HepG2 (cell line): ENCODE measurements around the gene SUCLG2. TPM values are rescaled to one million over a fixed set of nuclear protein-coding genes. Genes with fewer than 3 reads are reported as not detected.

Experiments used
- ATM ChIP-seq: fragments of 450-650 bp; IDR thresholded peaks from 2 replicates; pipeline ENCODE4 v1.7.1; 2017; ENCODE audit warnings: mild to moderate bottlenecking, borderline replicate concordance
- CHD2 ChIP-seq: IDR thresholded peaks from 2 replicates; pipeline ENCODE4 v1.6.1; 2011; ENCODE audit warnings: low read depth, low read length, improper control_type of control experiment
- DR1 ChIP-seq: sonication (generic); formaldehyde crosslinking; IDR thresholded peaks from 2 replicates; pipeline ENCODE4 v1.8.0; 2021; ENCODE audit warnings: mild to moderate bottlenecking, missing genetic modification reagents, inconsistent platforms
- FOXO4 ChIP-seq: sonication (generic); formaldehyde crosslinking; conservative IDR thresholded peaks from 2 replicates; pipeline ENCODE4 v1.8.1; 2023; ENCODE audit warnings: missing genetic modification reagents
- MAZ ChIP-seq, 2 experiments: sonication (generic) in 1 of 2; formaldehyde crosslinking in 1 of 2; IDR thresholded peaks; 2 replicates each; pipeline versions ENCODE4 v1.5.0 to v1.6.1; 2012 to 2020; ENCODE audit warnings: low read depth in 2 of 2, mild to moderate bottlenecking in 2 of 2, borderline replicate concordance in 1 of 2, improper control_type of control experiment in 1 of 2, low read length in 1 of 2, missing genetic modification reagents in 1 of 2, moderate library complexity in 1 of 2
- MTF2 ChIP-seq: sonication (generic); formaldehyde crosslinking; IDR thresholded peaks from 2 replicates; pipeline ENCODE4 v1.5.0; 2020; ENCODE audit warnings: missing genetic modification reagents, borderline replicate concordance
- NCOA1 ChIP-seq: sonication (generic); formaldehyde crosslinking; IDR thresholded peaks from 2 replicates; pipeline ENCODE4 v1.9.0; 2021; ENCODE audit warnings: missing genetic modification reagents
- NFRKB ChIP-seq: fragments of 450-650 bp; IDR thresholded peaks from 2 replicates; pipeline ENCODE4 v1.6.1; 2017
- NKX3-1 ChIP-seq: sonication (generic); formaldehyde crosslinking; IDR thresholded peaks from 2 replicates; pipeline ENCODE4 v1.5.0; 2020; ENCODE audit warnings: missing genetic modification reagents
- PREB ChIP-seq: sonication (generic); formaldehyde crosslinking; IDR thresholded peaks from 2 replicates; pipeline ENCODE4 v1.4.0; 2020; ENCODE audit warnings: missing genetic modification reagents
- RFXANK ChIP-seq: IDR thresholded peaks from 2 replicates; pipeline ENCODE4 v1.6.1; 2016
- SPEN ChIP-seq: sonication (generic); formaldehyde crosslinking; IDR thresholded peaks from 2 replicates; pipeline ENCODE4 v1.5.1; 2020; ENCODE audit warnings: low read depth, mild to moderate bottlenecking, missing genetic modification reagents
- STAG1 ChIP-seq: sonication (generic); formaldehyde crosslinking; IDR thresholded peaks from 2 replicates; pipeline ENCODE4 v1.4.0; 2020; ENCODE audit warnings: missing genetic modification reagents
- TOE1 ChIP-seq: sonication (generic); formaldehyde crosslinking; IDR thresholded peaks from 2 replicates; pipeline ENCODE4 v1.4.0; 2020; ENCODE audit warnings: mild to moderate bottlenecking, missing genetic modification reagents
- UBTF ChIP-seq: sonication (generic); formaldehyde crosslinking; IDR thresholded peaks from 2 replicates; pipeline ENCODE4 v1.4.0; 2020; ENCODE audit warnings: mild to moderate bottlenecking, missing genetic modification reagents
- ZNF20 ChIP-seq: sonication (generic); formaldehyde crosslinking; IDR thresholded peaks from 2 replicates; pipeline ENCODE4 v1.4.0; 2020; ENCODE audit warnings: mild to moderate bottlenecking, moderate library complexity, missing genetic modification reagents
- ZNF282 ChIP-seq: fragments of 450-650 bp; IDR thresholded peaks from 2 replicates; pipeline ENCODE4 v1.6.1; 2018; ENCODE audit not compliant: partially characterized antibody
- ZNF430 ChIP-seq: sonication (generic); formaldehyde crosslinking; IDR thresholded peaks from 2 replicates; pipeline ENCODE4 v1.9.0; 2021; ENCODE audit warnings: mild to moderate bottlenecking, missing genetic modification reagents
- ZNF747 ChIP-seq: sonication (generic); formaldehyde crosslinking; IDR thresholded peaks from 2 replicates; pipeline ENCODE4 v1.8.1; 2023; ENCODE audit warnings: missing genetic modification reagents, mild to moderate bottlenecking, borderline replicate concordance
- ZNF788 ChIP-seq: sonication (generic); formaldehyde crosslinking; IDR thresholded peaks from 2 replicates; pipeline ENCODE4 v1.5.0; 2020; ENCODE audit warnings: mild to moderate bottlenecking, missing genetic modification reagents, borderline replicate concordance
- ZSCAN12 ChIP-seq: sonication (generic); formaldehyde crosslinking; IDR thresholded peaks from 2 replicates; pipeline ENCODE4 v1.9.0; 2021; ENCODE audit warnings: mild to moderate bottlenecking, missing genetic modification reagents
- ZSCAN30 ChIP-seq: sonication (generic); formaldehyde crosslinking; IDR thresholded peaks from 2 replicates; pipeline ENCODE4 v1.5.0; 2020; ENCODE audit warnings: mild to moderate bottlenecking, missing genetic modification reagents
- polyA plus RNA-seq, 8 experiments: library from polyadenylated mRNA; depleted of rRNA in 3 of 8; stranded (reverse) in 7 of 8; unstranded in 1 of 8; fragments of >200 nt; fragmentation: Illumina TruSeq in 4 of 8; extraction: Trizol in 4 of 8; gene quantifications; 2 replicates each; pipeline versions ENCODE4 v1.2.1 to v1.2.3, GENCODE V29; 2011 to 2016; ENCODE audit warnings: low read depth in 4 of 8, missing spikeins in 1 of 8, mixed read lengths in 1 of 8; ENCODE audit not compliant: insufficient read depth in 1 of 8
- total RNA-seq, 5 experiments: library from RNA; depleted of rRNA; stranded (reverse); fragments of >200 nt; fragmentation: Illumina TruSeq; extraction: Trizol; gene quantifications; 2 replicates each; pipeline ENCODE4 v1.2.3, GENCODE V29; 2016; ENCODE audit warnings: low read depth in 1 of 5
- TF ChIP-seq, protein P1 (sequence below): sonication (generic); formaldehyde crosslinking; IDR thresholded peaks from 2 replicates; pipeline ENCODE4 v1.5.0; 2020; ENCODE audit warnings: missing genetic modification reagents, mild to moderate bottlenecking, borderline replicate concordance
- TF ChIP-seq, protein P2 (sequence below): IDR thresholded peaks from 2 replicates; pipeline ENCODE4 v1.6.1; 2012; ENCODE audit warnings: low read depth, low read length, improper control_type of control experiment

The SUCLG2 gene
- total and polyA plus RNA-seq, 2 of the 13 experiments (the other 11 are each of a cell fraction or from before 2014, with no cell fraction given): 21.4 to 64.9 TPM

GRCh38 chr3:67654099-67654843 lies at the start of gene SUCLG2 (continued):
- TF ChIP-seq PREB (CRISPR knock-in tag) (no peak), MTF2 (CRISPR knock-in tag) (0 out of 2 replicates have a peak, but pooled peaks have one; percentile 27), NCOA1 (CRISPR knock-in tag) (no peak; the same call in 1 of the 2 replicates), ZNF788 (CRISPR knock-in tag) (peak; percentile 49; the same call in 1 of the 2 replicates), UBTF (CRISPR knock-in tag) (peak; percentile 96), FOXO4 (no peak), MAZ (IDR thresholded peaks at IDR 0.05; ENCODE audit: borderline replicate concordance, low read depth, low read length) (peak; percentile 77; the same call in 1 of the 2 replicates), MAZ (CRISPR knock-in tag; IDR thresholded peaks at IDR 0.05; ENCODE audit: low read depth) (peak; percentile 80), TOE1 (no peak), ZNF747 (no peak), RFXANK (no peak), CHD2 (no peak), ATM (no peak), NFRKB (0 out of 2 replicates have a peak, but pooled peaks have one; percentile 49), NKX3-1 (CRISPR knock-in tag) (no peak), DR1 (CRISPR knock-in tag) (no peak; the same call in 1 of the 2 replicates), ZNF282 (no peak), STAG1 (CRISPR knock-in tag) (no peak), ZSCAN30 (CRISPR knock-in tag) (no peak; the same call in 1 of the 2 replicates), ZNF20 (CRISPR knock-in tag) (no peak), ZSCAN12 (CRISPR knock-in tag) (no peak), ZNF430 (peak; percentile 93), SPEN (CRISPR knock-in tag) (peak; percentile 43; the same call in 1 of the 2 replicates)
- TF ChIP-seq, protein P1, sequence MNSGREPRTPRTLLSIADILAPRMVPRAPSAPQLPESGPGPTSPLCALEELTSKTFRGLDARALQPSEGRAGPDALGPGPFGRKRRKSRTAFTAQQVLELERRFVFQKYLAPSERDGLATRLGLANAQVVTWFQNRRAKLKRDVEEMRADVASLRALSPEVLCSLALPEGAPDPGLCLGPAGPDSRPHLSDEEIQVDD (CRISPR knock-in tag): no peak
- TF ChIP-seq, protein P2, sequence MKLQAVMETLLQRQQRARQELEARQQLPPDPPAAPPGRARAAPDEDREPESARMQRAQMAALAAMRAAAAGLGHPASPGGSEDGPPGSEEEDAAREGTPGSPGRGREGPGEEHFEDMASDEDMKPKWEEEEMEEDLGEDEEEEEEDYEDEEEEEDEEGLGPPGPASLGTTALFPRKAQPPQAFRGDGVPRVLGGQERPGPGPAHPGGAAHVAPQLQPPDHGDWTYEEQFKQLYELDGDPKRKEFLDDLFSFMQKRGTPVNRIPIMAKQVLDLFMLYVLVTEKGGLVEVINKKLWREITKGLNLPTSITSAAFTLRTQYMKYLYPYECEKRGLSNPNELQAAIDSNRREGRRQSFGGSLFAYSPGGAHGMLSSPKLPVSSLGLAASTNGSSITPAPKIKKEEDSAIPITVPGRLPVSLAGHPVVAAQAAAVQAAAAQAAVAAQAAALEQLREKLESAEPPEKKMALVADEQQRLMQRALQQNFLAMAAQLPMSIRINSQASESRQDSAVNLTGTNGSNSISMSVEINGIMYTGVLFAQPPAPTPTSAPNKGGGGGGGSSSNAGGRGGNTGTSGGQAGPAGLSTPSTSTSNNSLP: no peak
